IPS-18c (cell line): ENCODE data around the gene NFIA.

ENCODE experiments used
- H3K4me3 ChIP-seq: 2 replicates; pipeline ENCODE4 v1.7.0; 2013; ENCODE audit warnings: low read depth, mild to moderate bottlenecking, low read length, moderate library complexity; ENCODE audit not compliant: insufficient read depth
- H3K9me3 ChIP-seq: one replicate; pipeline ENCODE4 v1.6.1; 2013; ENCODE audit warnings: mild to moderate bottlenecking, low read length, moderate library complexity; ENCODE audit not compliant: control insufficient read depth, insufficient read depth

NFIA gene

GRCh38 chr1:61338899-61339298 lies 256.5 kb downstream of the NFIA start:
- no peak overlapping the region for H3K4me3 ChIP-seq
- no peaks in the 10 kb centered on the region for H3K9me3 ChIP-seq

GRCh38 chr1:61341426-61341825 lies 259.1 kb downstream of the NFIA start:
- H3K4me3 ChIP-seq: no peak overlapping the region
- H3K9me3 ChIP-seq: no peaks in the 10 kb centered on the region

GRCh38 chr1:61343734-61344420 lies 261.5 kb downstream of the NFIA start:
- Histone ChIP-seq H3K4me3 (no peak overlapping the region), H3K9me3 (no peaks in the 10 kb centered on the region)

DNA sequence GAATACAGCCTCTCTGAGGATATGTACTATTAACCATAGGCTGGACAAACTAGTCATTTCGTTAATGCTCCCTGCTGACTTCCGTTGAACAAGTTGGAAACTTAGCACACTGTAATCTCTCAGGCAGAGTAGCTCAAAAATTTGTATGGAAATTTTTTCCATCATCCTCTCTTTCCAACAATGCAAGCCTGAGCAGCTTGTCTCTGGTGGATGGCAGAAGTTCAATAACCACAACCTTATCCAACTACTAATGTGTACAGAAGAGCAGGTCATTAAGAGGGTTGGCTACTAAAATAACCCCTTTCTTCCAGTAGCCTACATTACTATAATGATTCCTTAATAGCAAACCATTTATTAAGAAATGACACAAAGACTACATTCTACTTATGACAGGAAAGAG lies 262.3 kb downstream of the NFIA start:
- no peak overlapping the region for H3K4me3 ChIP-seq

GRCh38 chr1:61348025-61348665 lies 265.8 kb downstream of the NFIA start:
- H3K4me3 ChIP-seq: no peak overlapping the region
- no peaks in the 10 kb centered on the region for H3K9me3 ChIP-seq

More for the DNA sequence above, 262.3 kb downstream of the NFIA start:
- no peaks in the 10 kb centered on the region for H3K9me3 ChIP-seq

DNA sequence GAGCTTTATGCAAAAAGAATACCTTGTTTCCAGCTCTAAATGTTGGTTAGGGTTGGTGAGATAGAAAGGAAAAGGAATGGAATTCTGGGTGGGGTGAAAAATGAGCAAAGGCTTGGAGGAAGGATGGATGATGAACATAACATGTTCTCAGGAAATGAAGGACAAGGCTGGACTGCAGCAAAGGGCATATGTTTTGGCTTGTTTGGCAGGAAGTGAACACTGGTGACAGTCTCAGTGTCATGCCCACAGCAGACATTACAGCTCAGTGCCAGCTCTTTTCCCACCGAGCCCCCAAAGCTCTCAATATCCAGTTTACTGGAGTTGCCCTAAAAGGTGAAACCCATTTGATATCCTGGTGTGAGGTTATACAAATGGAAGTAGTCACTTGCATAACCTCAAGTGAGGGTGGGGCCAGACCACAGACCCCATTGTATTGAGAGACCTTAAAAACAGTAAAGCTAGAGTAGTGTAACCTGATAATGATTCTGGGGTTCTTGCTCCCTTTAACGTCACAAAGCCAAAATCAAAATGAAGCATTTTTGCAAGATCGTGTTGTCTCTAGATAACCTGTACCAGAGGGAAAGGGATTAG lies 270.6 kb downstream of the NFIA start:
- H3K4me3 ChIP-seq: no peak overlapping the region
- no peaks in the 10 kb centered on the region for H3K9me3 ChIP-seq

DNA sequence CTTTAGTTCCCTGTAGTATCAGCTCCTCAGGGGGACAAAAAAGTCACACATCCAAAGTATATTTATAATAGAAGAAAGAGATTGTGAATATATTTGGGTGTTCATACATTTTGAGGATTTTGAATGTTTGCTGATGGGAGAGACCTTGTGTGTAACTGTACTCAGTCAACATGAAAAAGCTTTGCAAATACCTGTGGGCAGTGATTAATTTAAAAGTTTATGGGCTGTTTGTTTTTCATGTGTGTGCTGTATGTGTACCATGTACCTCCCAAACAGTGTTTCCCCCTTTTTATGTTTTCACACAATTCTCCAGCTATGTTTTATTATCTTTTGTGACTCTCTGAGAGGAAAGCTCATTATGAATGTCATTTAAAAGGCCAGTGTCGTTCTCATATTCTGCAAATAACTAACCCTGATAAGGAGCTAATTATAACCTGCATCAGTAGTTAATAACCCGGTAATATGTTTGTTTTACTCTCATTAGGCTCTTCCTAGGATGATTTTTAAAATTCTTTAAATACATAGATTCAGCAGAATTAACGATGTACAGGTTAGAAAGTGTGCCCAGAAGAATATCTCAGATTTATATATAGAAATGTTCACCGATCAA lies 271.5 kb downstream of the NFIA start:
- Histone ChIP-seq H3K9me3 (no peaks in the 10 kb centered on the region), H3K4me3 (no peak overlapping the region)

DNA sequence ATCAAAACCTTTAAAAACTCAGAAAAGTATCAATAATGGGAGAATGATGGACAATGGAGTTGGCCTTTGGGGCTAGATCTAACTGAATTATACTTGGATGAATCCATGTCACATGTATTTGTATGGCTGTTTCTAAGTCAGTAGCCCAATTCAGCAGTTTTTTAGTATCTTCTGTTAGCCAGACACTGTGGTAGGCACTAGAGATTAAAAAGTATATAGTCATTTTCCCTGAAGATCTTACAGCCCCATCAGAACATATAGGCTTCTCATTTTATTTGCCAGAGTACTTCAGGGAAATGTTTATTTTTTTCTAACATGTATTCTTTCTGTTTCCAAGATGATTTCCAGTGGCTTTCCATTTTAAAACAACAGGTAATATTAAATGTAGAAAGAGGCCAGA lies 273.7 kb downstream of the NFIA start:
- H3K4me3 ChIP-seq: no peak overlapping the region

GRCh38 chr1:61356995-61357394 lies 274.6 kb downstream of the NFIA start:
- Histone ChIP-seq H3K4me3 (no peak overlapping the region), H3K9me3 (no peaks in the 10 kb centered on the region)

More for the DNA sequence above, 273.7 kb downstream of the NFIA start:
- no peaks in the 10 kb centered on the region for H3K9me3 ChIP-seq

GRCh38 chr1:61357539-61357938 lies 275.2 kb downstream of the NFIA start:
- Histone ChIP-seq H3K9me3 (no peaks in the 10 kb centered on the region), H3K4me3 (no peak overlapping the region)

DNA sequence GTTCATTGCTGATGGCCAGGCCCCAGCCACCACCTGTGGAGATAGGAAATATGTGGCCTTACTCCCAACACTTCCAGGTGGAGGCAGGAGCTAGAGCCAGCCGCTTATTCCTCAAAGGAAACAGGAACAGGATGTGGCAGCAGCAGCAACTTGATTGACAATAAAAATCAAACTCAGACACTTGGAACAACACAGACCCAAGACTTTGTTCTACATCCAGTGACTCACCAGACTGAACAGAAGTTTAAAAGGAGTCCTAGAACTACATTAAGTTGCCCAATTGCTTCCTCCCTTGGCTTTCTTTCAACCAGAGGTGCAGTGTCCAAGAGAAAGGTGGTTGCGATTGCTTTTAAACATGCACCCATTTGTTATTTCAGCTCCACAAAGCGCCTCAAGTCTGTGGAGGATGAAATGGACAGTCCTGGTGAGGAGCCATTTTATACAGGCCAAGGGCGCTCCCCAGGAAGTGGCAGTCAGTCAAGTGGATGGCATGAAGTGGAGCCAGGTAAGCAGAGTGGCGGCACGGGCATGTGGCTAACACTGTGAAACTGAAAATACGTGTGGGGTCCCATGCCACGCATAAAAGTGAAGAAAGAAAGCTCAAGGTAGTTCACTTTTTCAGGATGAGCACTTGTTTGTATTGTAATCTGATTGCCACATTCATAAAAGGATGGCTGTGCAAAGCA lies 276.6 kb downstream of the NFIA start:
- no peak overlapping the region for H3K4me3 ChIP-seq
- H3K9me3 ChIP-seq: no peaks in the 10 kb centered on the region

GRCh38 chr1:61361931-61362330 lies 279.6 kb downstream of the NFIA start:
- Histone ChIP-seq H3K9me3 (no peaks in the 10 kb centered on the region), H3K4me3 (no peak overlapping the region)

DNA sequence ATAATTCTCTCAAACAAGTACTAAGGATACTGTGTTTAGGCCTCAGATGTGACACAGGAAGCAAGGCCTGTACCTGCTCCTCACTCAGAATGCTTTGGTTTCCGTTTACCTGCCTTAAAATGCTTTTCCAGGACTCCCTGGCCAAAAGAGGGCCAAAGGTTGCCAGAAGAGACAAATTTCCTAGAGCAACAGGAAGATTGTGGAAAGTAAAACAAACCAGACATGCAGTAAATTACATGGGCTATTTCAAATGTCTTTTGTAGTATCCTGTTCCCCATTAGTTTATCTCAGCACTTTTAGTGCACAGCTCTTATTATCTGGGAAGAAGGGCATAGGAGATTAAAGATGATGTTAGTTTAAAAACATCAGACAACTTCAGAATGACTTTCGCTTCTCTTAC lies 280.0 kb downstream of the NFIA start:
- H3K9me3 ChIP-seq: no peaks in the 10 kb centered on the region
- no peak overlapping the region for H3K4me3 ChIP-seq

DNA sequence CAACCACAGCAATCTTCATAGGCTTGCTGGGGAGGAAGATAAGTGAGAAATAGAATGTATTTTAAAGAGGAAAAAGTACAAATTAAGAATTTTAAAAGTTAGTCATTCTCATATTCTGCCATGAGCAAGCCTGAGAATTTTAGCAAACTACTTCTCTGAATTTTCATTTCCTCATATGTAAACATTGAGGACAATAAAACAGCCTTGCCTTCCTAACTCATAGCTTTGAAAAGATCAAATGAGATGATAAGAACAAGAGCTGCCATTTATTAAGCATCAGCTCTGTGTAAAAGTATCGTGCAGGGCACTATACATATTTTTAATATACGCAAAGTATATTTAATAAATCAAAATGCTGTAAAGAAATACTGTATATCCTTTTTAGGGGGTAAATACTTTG lies 286.0 kb downstream of the NFIA start:
- Histone ChIP-seq H3K4me3 (no peak overlapping the region), H3K9me3 (no peaks in the 10 kb centered on the region)

GRCh38 chr1:61368876-61369275 lies 286.5 kb downstream of the NFIA start:
- no peaks in the 10 kb centered on the region for H3K9me3 ChIP-seq
- no peak overlapping the region for H3K4me3 ChIP-seq

GRCh38 chr1:61370177-61370912 lies 288.0 kb downstream of the NFIA start:
- no peak overlapping the region for H3K4me3 ChIP-seq
- no peaks in the 10 kb centered on the region for H3K9me3 ChIP-seq

DNA sequence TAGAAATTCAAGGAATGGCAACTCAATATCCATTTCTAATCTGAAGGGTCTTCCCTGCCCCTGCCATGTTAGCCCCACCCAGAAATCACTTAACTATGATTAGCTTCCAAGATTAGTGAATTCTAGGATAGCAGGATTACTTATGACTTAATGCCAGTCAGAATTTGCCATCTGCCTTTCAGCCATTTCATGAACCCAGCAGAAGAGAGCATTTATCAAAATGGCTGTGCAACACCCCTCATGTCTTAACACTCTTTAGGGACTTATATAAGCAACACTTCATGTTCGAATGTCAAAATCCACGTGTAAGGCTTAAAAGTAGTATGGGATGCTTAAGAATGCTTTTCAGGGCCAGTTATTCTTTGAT lies 288.5 kb downstream of the NFIA start:
- Histone ChIP-seq H3K4me3 (no peak overlapping the region), H3K9me3 (no peaks in the 10 kb centered on the region)
